Endothelial cell of umbilical vein (primary cell): ENCODE data around the gene KRTAP1-3. TPM values are rescaled to one million over a fixed set of nuclear protein-coding genes. Genes with fewer than 3 reads are reported as not detected.

ENCODE experiments used
- BruUV-seq: library from RNA; stranded (reverse); fragments of 400-500 nt; replicated peaks from 2 replicates; lab custom pipeline; 2021; lab: Mats Ljungman, UMichigan
- CTCF ChIA-PET: fragments of 300-600, 350-600 bp; sonication (Branson Sonifier 250); formaldehyde crosslinking; loops from one replicate; lab custom pipeline; 2021; ENCODE audit warnings: antibody characterized with exemption, inconsistent platforms; lab: Charles Lee
- POLR2A ChIA-PET: fragments of 300-600, 350-600 bp; sonication (Branson Sonifier 250); formaldehyde crosslinking; loops from one replicate; lab custom pipeline; 2021; ENCODE audit warnings: antibody characterized with exemption, inconsistent platforms; lab: Charles Lee
- DNase-seq: peaks from one replicate; pipeline ENCODE4 v3.0.0-alpha.2; 2011; ENCODE audit warnings: low read depth, low spot score
- FAIRE-seq: peaks from 2 replicates; lab custom pipeline; 2011; peaks lifted over from hg19 to GRCh38; lab: Jason Lieb, UNC
- H2AFZ ChIP-seq: 2 replicates; pipeline ENCODE4 v1.6.0; 2012; ENCODE audit warnings: low read depth, low read length, control low read depth, inconsistent platforms
- H3K27ac ChIP-seq: 2 replicates; pipeline ENCODE4 v1.5.1; 2011; ENCODE audit warnings: low read depth, mild to moderate bottlenecking, control low read depth, low read length, moderate library complexity; ENCODE audit not compliant: insufficient read depth
- H3K27me3 ChIP-seq, 2 experiments: 2 replicates each; pipeline versions ENCODE4 v1.6.0 to v1.6.1; 2011; ENCODE audit warnings: low read length in 2 of 2, mixed read lengths in 1 of 2; ENCODE audit not compliant: control insufficient read depth in 2 of 2, insufficient read depth in 2 of 2
- H3K36me3 ChIP-seq, 2 experiments: 2 replicates in 1 of 2; 3 replicates in 1 of 2; pipeline ENCODE4 v1.5.1; 2011; ENCODE audit warnings: low read length in 2 of 2, mild to moderate bottlenecking in 1 of 2, moderate library complexity in 1 of 2; ENCODE audit not compliant: control insufficient read depth in 2 of 2, insufficient read depth in 2 of 2; ENCODE audit errors: extremely low read depth in 1 of 2
- H3K4me1 ChIP-seq: 3 replicates; pipeline ENCODE4 v1.5.1; 2011; ENCODE audit warnings: mild to moderate bottlenecking, low read length; ENCODE audit not compliant: control insufficient read depth, insufficient read depth; ENCODE audit errors: extremely low read depth
- H3K4me2 ChIP-seq: 2 replicates; pipeline ENCODE4 v1.6.1; 2011; ENCODE audit warnings: low read length, control low read depth, mixed read lengths; ENCODE audit not compliant: insufficient read depth
- H3K4me3 ChIP-seq, 3 experiments: fragments of 200-600 bp in 1 of 3; sonication (generic), shearing (Covaris generic) in 1 of 3; replicated peaks in 1 of 3; 2 replicates each; pipeline ENCODE4 v1.5.1; 2011 to 2016; ENCODE audit warnings: control low read depth in 3 of 3, low read length in 3 of 3, mild to moderate bottlenecking in 2 of 3, inconsistent platforms in 1 of 3, low read depth in 1 of 3, moderate library complexity in 1 of 3; ENCODE audit not compliant: insufficient read depth in 1 of 3
- H3K79me2 ChIP-seq: 2 replicates; pipeline ENCODE4 v1.6.0; 2012; ENCODE audit warnings: low read length, inconsistent platforms; ENCODE audit not compliant: control insufficient read depth, insufficient read depth
- H3K9ac ChIP-seq: replicated peaks from 2 replicates; pipeline ENCODE3; 2011; ENCODE audit warnings: low read length, control low read depth; ENCODE audit not compliant: insufficient read depth; ENCODE audit errors: extremely low read depth
- H3K9me1 ChIP-seq: replicated peaks from 3 replicates; pipeline ENCODE4 v1.6.0; 2011; ENCODE audit warnings: mild to moderate bottlenecking, low read length; ENCODE audit not compliant: control insufficient read depth, insufficient read depth; ENCODE audit errors: extremely low read depth
- H3K9me3 ChIP-seq: replicated peaks from 2 replicates; pipeline ENCODE4 v1.5.1; 2012; ENCODE audit warnings: low read length, inconsistent platforms; ENCODE audit not compliant: control insufficient read depth, insufficient read depth
- H4K20me1 ChIP-seq: replicated peaks from 2 replicates; pipeline ENCODE3; 2011; ENCODE audit warnings: mild to moderate bottlenecking, low read length; ENCODE audit not compliant: control insufficient read depth, insufficient read depth; ENCODE audit errors: extremely low read depth
- GATA2 ChIP-seq: IDR thresholded peaks from 2 replicates; pipeline ENCODE4 v1.7.0; 2011; ENCODE audit warnings: low read depth, mild to moderate bottlenecking, moderate library complexity, mixed read lengths, low read length; ENCODE audit not compliant: insufficient read length, insufficient read depth
- JUN ChIP-seq: IDR thresholded peaks from 2 replicates; pipeline ENCODE4 v1.6.1; 2011; ENCODE audit warnings: borderline replicate concordance, low read depth; ENCODE audit not compliant: insufficient read length, insufficient read depth
- MYC ChIP-seq: IDR thresholded peaks from one replicate; pipeline ENCODE4 v1.6.1; 2011; ENCODE audit warnings: mild to moderate bottlenecking, low read depth, low read length
- POLR2AphosphoS5 ChIP-seq: IDR thresholded peaks from 2 replicates; pipeline ENCODE4 v1.6.1; 2012; ENCODE audit warnings: low read depth, mild to moderate bottlenecking, control low read depth, low read length, moderate library complexity; ENCODE audit not compliant: insufficient read depth
- dilution Hi-C: fragments of 300-500 bp; cut with MboI; formaldehyde crosslinking; loops from one replicate; pipeline ENCODE4 v1.15.0; 2019; ENCODE audit warnings: low sequenced_read_pairs; ENCODE audit not compliant: extremely low pct_ligation_motif_present
- intact Hi-C: fragments of 100-400 bp; cut with micrococcal nuclease; formaldehyde crosslinking; loops from one replicate; pipeline ENCODE4 v1.10.0; 2022
- polyA plus RNA-seq, 4 experiments: library from polyadenylated mRNA; depleted of rRNA in 3 of 4; stranded (reverse) in 3 of 4; unstranded in 1 of 4; fragments of >200 nt; gene quantifications; 2 replicates each; pipeline versions ENCODE4 v1.2.1 to v1.2.3, GENCODE V29; 2011 to 2012; ENCODE audit warnings: missing spikeins in 1 of 4
- total RNA-seq: library from RNA; stranded (reverse); gene quantifications from 2 replicates; pipeline ENCODE4 v1.2.3, GENCODE V29; 2021
- TF ChIP-seq, protein P1 (sequence below), 2 donors: IDR thresholded peaks; 1 replicate in 1 of 2; 2 replicates in 1 of 2; pipeline ENCODE4 v1.5.1; 2011; ENCODE audit warnings: low read length in 2 of 2, mild to moderate bottlenecking in 2 of 2, moderate library complexity in 2 of 2, control low read depth in 1 of 2, inconsistent platforms in 1 of 2, low read depth in 1 of 2; ENCODE audit not compliant: insufficient read depth in 1 of 2; ENCODE audit errors: extremely low read depth in 1 of 2
- TF ChIP-seq, protein P2 (sequence below): IDR thresholded peaks from 2 replicates; pipeline ENCODE4 v1.6.1; 2011; ENCODE audit not compliant: insufficient read depth, insufficient read length

KRTAP1-3 gene
- total and polyA plus RNA-seq, 2 donors (not counting 3 experiments of a cell fraction or from before 2014, with no cell fraction given) = not detected

DNA sequence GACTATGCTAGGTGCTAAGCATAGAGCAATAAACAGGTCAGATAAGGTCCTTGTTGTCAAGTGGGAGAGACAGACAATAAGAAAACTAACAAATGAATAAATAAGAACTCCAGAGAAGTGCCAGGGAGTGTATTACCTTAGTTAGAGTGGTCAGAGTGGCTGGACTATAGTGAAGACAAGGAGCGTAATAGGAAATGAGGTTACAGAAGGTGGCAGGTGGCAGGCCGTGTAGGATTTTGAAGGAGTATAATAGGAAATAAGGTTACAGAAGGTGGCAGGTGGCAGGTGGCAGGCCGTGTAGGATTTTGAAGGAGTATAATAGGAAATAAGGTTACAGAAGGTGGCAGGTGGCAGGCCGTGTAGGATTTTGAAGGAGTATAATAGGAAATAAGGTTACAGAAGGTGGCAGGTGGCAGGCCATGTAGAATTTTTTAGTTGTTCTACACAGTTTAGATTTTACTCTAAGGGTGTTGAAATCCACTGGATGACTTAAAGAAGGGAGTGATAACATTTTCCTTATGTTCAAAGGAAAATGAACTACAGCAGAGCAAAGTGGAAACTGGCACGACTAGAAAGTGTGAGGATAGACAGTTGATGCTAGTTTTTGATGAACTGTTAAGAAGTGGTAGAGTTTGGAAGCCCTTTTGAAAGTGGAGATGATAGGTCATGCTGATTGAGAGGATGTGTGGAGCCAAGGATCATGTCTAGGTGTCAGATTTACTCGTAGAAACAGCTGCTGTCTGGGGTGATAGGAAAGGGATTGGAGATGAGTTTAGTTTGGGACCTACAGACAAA is 22.2 kb downstream of the KRTAP1-3 start:
- Histone ChIP-seq H3K79me2 (no peaks in the 10 kb centered on the region), H4K20me1 (no peaks in the 10 kb centered on the region), H3K27me3 (peaks cover 0 to 1% of the 10 kb centered on the region in 2 experiments), H3K9me3 (no peaks in the 10 kb centered on the region), H3K27ac (no peak overlapping the region), H2AFZ (no peak overlapping the region), H3K9me1 (no peaks in the 10 kb centered on the region), H3K4me1 (no peaks in the 10 kb centered on the region), H3K4me3 (no peak overlapping the region), H3K4me2 (no peak overlapping the region), H3K9ac (no peak overlapping the region), H3K36me3 (no peaks in the 10 kb centered on the region)
- FAIRE-seq (no peak), DNase-seq (no peak)
- ChIA-PET POLR2A (no interaction called here), CTCF (no interaction called here)
- dilution Hi-C loops (no loop called here), intact Hi-C loops (no loop called here)
- TF ChIP-seq, protein P1, sequence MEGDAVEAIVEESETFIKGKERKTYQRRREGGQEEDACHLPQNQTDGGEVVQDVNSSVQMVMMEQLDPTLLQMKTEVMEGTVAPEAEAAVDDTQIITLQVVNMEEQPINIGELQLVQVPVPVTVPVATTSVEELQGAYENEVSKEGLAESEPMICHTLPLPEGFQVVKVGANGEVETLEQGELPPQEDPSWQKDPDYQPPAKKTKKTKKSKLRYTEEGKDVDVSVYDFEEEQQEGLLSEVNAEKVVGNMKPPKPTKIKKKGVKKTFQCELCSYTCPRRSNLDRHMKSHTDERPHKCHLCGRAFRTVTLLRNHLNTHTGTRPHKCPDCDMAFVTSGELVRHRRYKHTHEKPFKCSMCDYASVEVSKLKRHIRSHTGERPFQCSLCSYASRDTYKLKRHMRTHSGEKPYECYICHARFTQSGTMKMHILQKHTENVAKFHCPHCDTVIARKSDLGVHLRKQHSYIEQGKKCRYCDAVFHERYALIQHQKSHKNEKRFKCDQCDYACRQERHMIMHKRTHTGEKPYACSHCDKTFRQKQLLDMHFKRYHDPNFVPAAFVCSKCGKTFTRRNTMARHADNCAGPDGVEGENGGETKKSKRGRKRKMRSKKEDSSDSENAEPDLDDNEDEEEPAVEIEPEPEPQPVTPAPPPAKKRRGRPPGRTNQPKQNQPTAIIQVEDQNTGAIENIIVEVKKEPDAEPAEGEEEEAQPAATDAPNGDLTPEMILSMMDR (IDR thresholded peaks at IDR 0.05; ENCODE audit: extremely low read depth in 1 of 2, insufficient read depth in 1 of 2, low read depth in 1 of 2, low read length in 2 of 2) = no peak
- TF ChIP-seq POLR2AphosphoS5 (no peak), MYC (no peak), GATA2 (no peak), JUN (no peak)
- TF ChIP-seq, protein P2, sequence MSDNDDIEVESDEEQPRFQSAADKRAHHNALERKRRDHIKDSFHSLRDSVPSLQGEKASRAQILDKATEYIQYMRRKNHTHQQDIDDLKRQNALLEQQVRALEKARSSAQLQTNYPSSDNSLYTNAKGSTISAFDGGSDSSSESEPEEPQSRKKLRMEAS = no peak
- BruUV-seq = no TSS peak
